GM12878 (cell line): ENCODE data around the gene ZFYVE21. TPM values are rescaled to one million over a fixed set of nuclear protein-coding genes. Genes with fewer than 3 reads are reported as not detected.
A peak's percentile ranks its signal among the peaks of the same experiment; 100 is the strongest.

Experiments used
- ASH2L ChIP-seq: fragments of 300-600, 200-600 bp; sonication (generic); IDR thresholded peaks from 2 replicates; pipeline ENCODE4 v1.6.1; 2017; ENCODE audit warnings: low read depth, mild to moderate bottlenecking, borderline replicate concordance
- BRCA1 ChIP-seq: IDR thresholded peaks from 2 replicates; pipeline ENCODE4 v1.6.1; 2011; ENCODE audit warnings: low read depth, low read length, improper control_type of control experiment
- CHD1 ChIP-seq: IDR thresholded peaks from 2 replicates; pipeline ENCODE4 v1.6.1; 2012; ENCODE audit warnings: low read depth, low read length, improper control_type of control experiment
- CREB1 ChIP-seq: IDR thresholded peaks from 2 replicates; pipeline ENCODE4 v1.6.1; 2012; ENCODE audit warnings: low read depth, mild to moderate bottlenecking, inconsistent platforms
- CREM ChIP-seq: IDR thresholded peaks from 2 replicates; pipeline ENCODE4 v1.6.1; 2014; ENCODE audit warnings: antibody characterized with exemption, low read depth
- FOXK2 ChIP-seq: fragments of 450-650 bp; IDR thresholded peaks from 2 replicates; pipeline ENCODE4 v1.6.1; 2017; ENCODE audit warnings: mild to moderate bottlenecking, moderate library complexity
- GABPA ChIP-seq: IDR thresholded peaks from 2 replicates; pipeline ENCODE4 v1.6.1; 2014; ENCODE audit warnings: antibody characterized with exemption, low read depth, mild to moderate bottlenecking, inconsistent platforms
- GATAD2B ChIP-seq: fragments of 450-650 bp; conservative IDR thresholded peaks from 2 replicates; pipeline ENCODE4 v1.6.1; 2017; ENCODE audit warnings: low read depth, mild to moderate bottlenecking, moderate library complexity
- HSF1 ChIP-seq: fragments of 150-350 bp; IDR thresholded peaks from 2 replicates; pipeline ENCODE4 v1.6.1; 2014; ENCODE audit warnings: mild to moderate bottlenecking, low read depth, low read length
- KDM1A ChIP-seq: fragments of 200-600 bp; sonication (generic); IDR thresholded peaks from 2 replicates; pipeline ENCODE4 v1.6.1; 2016; ENCODE audit warnings: borderline replicate concordance
- POU2F2 ChIP-seq: IDR thresholded peaks from 3 replicates; pipeline ENCODE4 v1.6.1; 2011; ENCODE audit warnings: low read depth, mild to moderate bottlenecking, low read length, borderline replicate concordance
- RBBP5 ChIP-seq: fragments of 200-600 bp; sonication (generic); conservative IDR thresholded peaks from 2 replicates; pipeline ENCODE4 v1.6.1; 2016
- RFX5 ChIP-seq: IDR thresholded peaks from 2 replicates; pipeline ENCODE4 v1.6.1; 2011; ENCODE audit warnings: low read depth, low read length, improper control_type of control experiment
- RUNX3 ChIP-seq: IDR thresholded peaks from 2 replicates; pipeline ENCODE4 v1.6.1; 2012; ENCODE audit warnings: low read length, inconsistent platforms
- SP1 ChIP-seq: IDR thresholded peaks from one replicate; pipeline ENCODE4 v1.6.1; 2011; ENCODE audit warnings: low read depth, low read length
- SPI1 ChIP-seq: IDR thresholded peaks from 2 replicates; pipeline ENCODE4 v1.6.1; 2011; ENCODE audit warnings: low read depth, mild to moderate bottlenecking, low read length, moderate library complexity, borderline replicate concordance; ENCODE audit not compliant: insufficient read depth
- STAT3 ChIP-seq: IDR thresholded peaks from 2 replicates; pipeline ENCODE4 v1.6.1; 2011; ENCODE audit warnings: low read depth, low read length, improper control_type of control experiment
- YBX1 ChIP-seq: fragments of 450-650 bp; IDR thresholded peaks from 2 replicates; pipeline ENCODE4 v1.6.1; 2016; ENCODE audit warnings: antibody characterized with exemption
- ZSCAN29 ChIP-seq: fragments of 450-650 bp; IDR thresholded peaks from 2 replicates; pipeline ENCODE4 v1.6.1; 2017; ENCODE audit warnings: mild to moderate bottlenecking, moderate library complexity
- polyA plus RNA-seq, 11 experiments: library from polyadenylated mRNA; depleted of rRNA in 4 of 11; unstranded in 6 of 11; stranded (reverse) in 5 of 11; fragments of >200 nt; fragmentation: Nextera tagmentation in 4 of 11; fragmentation: Illumina TruSeq in 1 of 11; extraction: Ambion mirVana in 4 of 11; extraction: Trizol in 1 of 11; gene quantifications; 1 replicate in 1 of 11; 2 replicates in 10 of 11; pipeline versions ENCODE4 v1.2.1 to v1.2.3, GENCODE V29; 2011 to 2016; ENCODE audit warnings: inconsistent platforms in 2 of 11, missing spikeins in 2 of 11, low read depth in 1 of 11
- total RNA-seq, 4 experiments: library from RNA; depleted of rRNA in 3 of 4; stranded (reverse); fragments of >200 nt in 3 of 4; fragmentation: Illumina TruSeq in 1 of 4; extraction: Trizol in 1 of 4; gene quantifications; 2 replicates each; pipeline versions ENCODE4 v1.2.1 to v1.2.3, GENCODE V29; 2013 to 2021
- TF ChIP-seq, protein P1 (sequence below), 3 experiments: IDR thresholded peaks in 2 of 3; conservative IDR thresholded peaks in 1 of 3; 2 replicates each; pipeline ENCODE4 v1.5.1; 2011; ENCODE audit warnings: low read depth in 3 of 3, low read length in 3 of 3, mild to moderate bottlenecking in 3 of 3, control low read depth in 2 of 3, moderate library complexity in 2 of 3, inconsistent platforms in 1 of 3, mixed read lengths in 1 of 3; ENCODE audit not compliant: control insufficient read depth in 2 of 3, insufficient read depth in 1 of 3; ENCODE audit errors: extremely low read depth in 1 of 3
- TF ChIP-seq, protein P2 (sequence below): fragments of 450-650 bp; IDR thresholded peaks from 2 replicates; pipeline ENCODE4 v1.6.1; 2016; ENCODE audit warnings: mild to moderate bottlenecking
- TF ChIP-seq, protein P3 (sequence below): fragments of 450-650 bp; IDR thresholded peaks from 2 replicates; pipeline ENCODE4 v1.6.1; 2016; ENCODE audit warnings: mild to moderate bottlenecking

ZFYVE21 gene
- total and polyA plus RNA-seq, 10 of the 15 experiments (the other 5 are each of a cell fraction or from before 2014, with no cell fraction given), result 0.79 to 21.7 (median 13.8) TPM

DNA sequence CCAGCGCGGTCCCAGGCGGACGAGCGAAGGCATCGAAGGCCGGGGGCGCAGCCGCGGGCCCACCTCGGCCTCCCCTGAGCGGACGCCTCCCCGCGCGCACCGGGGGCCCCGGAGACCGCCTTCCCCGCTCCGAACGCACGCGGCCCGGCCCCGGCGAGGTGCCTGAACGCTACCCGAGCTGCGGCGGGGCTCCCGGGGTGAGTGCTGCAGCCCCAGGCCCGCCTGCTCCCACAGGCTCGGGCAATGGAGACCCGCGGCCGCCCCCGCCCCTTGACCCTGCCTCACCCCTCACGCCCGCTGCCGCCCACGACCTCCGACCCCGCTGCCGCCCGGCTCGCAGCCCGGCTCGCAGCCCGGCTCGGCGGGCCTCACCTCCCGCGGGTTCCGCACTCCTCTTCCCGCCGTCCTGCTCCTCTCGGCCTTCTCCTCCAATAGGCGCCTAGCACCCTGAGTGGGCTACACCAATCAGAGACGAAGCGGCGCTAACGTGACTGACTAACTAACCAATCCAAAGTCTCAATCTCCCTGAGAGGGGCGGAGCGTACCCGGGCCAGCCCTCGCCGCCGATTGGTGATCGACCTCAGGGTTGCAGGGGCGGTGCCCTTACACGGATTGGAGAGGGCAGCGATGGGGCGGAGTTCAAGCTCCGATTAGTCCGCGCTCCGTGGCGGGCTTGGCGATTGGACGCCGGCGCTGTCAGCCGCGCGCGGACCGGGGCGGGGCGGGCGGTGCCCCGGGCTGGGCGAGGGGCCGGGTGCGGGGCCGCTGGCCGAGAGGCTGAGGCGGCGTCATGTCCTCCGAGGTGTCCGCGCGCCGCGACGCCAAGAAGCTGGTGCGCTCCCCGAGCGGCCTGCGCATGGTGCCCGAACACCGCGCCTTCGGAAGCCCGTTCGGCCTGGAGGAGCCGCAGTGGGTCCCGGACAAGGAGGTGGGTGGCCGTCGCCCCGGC is at the start of gene ZFYVE21, which contains the start of gene XRCC3 (continued):
- TF ChIP-seq, protein P1, sequence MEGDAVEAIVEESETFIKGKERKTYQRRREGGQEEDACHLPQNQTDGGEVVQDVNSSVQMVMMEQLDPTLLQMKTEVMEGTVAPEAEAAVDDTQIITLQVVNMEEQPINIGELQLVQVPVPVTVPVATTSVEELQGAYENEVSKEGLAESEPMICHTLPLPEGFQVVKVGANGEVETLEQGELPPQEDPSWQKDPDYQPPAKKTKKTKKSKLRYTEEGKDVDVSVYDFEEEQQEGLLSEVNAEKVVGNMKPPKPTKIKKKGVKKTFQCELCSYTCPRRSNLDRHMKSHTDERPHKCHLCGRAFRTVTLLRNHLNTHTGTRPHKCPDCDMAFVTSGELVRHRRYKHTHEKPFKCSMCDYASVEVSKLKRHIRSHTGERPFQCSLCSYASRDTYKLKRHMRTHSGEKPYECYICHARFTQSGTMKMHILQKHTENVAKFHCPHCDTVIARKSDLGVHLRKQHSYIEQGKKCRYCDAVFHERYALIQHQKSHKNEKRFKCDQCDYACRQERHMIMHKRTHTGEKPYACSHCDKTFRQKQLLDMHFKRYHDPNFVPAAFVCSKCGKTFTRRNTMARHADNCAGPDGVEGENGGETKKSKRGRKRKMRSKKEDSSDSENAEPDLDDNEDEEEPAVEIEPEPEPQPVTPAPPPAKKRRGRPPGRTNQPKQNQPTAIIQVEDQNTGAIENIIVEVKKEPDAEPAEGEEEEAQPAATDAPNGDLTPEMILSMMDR (IDR thresholded peaks at IDR 0.05 in 2 of 3, conservative IDR thresholded peaks at IDR 0.05 in 1 of 3; ENCODE audit: control insufficient read depth in 2 of 3, extremely low read depth in 1 of 3, insufficient read depth in 1 of 3, low read depth in 3 of 3, low read length in 3 of 3), result no peak
- TF ChIP-seq ASH2L (no peak), GATAD2B (peak; percentile 63), HSF1 (no peak), SP1 (peak; percentile 99), RBBP5 (no peak), RFX5 (peak; percentile 70), ZSCAN29 (0 out of 2 replicates have a peak, but pooled peaks have one; percentile 23), YBX1 (no peak), CHD1 (no peak), STAT3 (no peak), RUNX3 (no peak), CREM (peak; percentile 58), SPI1 (0 out of 2 replicates have a peak, but pooled peaks have one; percentile 18), CREB1 (peak; percentile 75), KDM1A (no peak), GABPA (no peak), BRCA1 (no peak), POU2F2 (peak; percentile 56; the same call in 1 of the 3 replicates), FOXK2 (no peak)
- TF ChIP-seq, protein P2, sequence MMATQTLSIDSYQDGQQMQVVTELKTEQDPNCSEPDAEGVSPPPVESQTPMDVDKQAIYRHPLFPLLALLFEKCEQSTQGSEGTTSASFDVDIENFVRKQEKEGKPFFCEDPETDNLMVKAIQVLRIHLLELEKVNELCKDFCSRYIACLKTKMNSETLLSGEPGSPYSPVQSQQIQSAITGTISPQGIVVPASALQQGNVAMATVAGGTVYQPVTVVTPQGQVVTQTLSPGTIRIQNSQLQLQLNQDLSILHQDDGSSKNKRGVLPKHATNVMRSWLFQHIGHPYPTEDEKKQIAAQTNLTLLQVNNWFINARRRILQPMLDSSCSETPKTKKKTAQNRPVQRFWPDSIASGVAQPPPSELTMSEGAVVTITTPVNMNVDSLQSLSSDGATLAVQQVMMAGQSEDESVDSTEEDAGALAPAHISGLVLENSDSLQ, result peak; percentile 99
- TF ChIP-seq, protein P3, sequence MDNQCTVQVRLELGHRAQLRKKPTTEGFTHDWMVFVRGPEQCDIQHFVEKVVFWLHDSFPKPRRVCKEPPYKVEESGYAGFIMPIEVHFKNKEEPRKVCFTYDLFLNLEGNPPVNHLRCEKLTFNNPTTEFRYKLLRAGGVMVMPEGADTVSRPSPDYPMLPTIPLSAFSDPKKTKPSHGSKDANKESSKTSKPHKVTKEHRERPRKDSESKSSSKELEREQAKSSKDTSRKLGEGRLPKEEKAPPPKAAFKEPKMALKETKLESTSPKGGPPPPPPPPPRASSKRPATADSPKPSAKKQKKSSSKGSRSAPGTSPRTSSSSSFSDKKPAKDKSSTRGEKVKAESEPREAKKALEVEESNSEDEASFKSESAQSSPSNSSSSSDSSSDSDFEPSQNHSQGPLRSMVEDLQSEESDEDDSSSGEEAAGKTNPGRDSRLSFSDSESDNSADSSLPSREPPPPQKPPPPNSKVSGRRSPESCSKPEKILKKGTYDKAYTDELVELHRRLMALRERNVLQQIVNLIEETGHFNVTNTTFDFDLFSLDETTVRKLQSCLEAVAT, result no peak
